AG20443 (cell line): ENCODE data around the gene JUN.

ENCODE experiments used
- DNase-seq: peaks from one replicate; pipeline ENCODE4 v3.0.0; 2012; ENCODE audit warnings: low spot score, mixed read lengths

Gene JUN

DNA sequence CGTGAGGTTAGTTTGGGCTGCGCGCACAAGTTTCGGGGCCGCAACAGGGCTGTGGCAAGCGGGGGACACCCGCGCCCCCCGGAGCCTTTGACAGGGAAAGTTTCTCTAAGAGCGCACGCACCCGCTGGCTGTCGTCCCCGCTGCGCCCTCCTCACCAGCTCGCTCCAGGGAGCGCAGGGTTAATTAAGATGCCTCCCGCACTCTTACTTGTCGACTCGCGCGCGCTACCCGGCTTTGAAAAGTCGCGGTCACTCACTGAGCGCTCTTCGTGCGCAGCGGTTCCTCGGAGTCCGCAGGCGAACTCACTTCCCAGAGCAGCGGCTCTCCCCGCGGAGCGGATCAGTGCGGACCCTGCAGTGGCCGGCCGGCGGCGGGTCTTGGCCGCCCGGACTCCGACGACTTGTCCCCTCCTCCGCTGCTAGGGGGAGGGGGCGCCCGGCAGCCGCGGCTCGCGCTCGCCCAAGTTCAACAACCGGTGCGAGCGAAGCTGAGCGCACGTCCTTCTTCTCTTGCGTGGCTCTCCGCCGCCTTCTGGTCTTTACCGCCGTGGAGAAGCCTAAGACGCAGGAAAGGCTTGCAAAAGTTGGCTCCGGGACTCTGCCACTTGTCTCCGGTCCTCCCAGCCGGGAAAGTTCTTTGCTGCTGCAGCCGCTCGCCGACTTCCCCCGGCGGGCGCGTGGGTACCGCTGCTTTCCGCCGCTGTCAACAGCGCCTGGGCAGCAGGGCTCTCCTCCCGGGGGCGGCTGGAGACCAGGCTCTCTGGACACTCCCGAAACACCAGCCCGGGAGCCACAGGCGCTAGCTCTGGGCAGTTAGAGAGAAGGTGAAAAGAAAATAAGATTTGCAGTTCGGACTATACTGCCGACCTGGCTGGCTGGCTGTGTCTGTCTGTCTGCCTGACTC is 506 bp downstream of the JUN start:
- DNase-seq, result peak; percentile 22

DNA sequence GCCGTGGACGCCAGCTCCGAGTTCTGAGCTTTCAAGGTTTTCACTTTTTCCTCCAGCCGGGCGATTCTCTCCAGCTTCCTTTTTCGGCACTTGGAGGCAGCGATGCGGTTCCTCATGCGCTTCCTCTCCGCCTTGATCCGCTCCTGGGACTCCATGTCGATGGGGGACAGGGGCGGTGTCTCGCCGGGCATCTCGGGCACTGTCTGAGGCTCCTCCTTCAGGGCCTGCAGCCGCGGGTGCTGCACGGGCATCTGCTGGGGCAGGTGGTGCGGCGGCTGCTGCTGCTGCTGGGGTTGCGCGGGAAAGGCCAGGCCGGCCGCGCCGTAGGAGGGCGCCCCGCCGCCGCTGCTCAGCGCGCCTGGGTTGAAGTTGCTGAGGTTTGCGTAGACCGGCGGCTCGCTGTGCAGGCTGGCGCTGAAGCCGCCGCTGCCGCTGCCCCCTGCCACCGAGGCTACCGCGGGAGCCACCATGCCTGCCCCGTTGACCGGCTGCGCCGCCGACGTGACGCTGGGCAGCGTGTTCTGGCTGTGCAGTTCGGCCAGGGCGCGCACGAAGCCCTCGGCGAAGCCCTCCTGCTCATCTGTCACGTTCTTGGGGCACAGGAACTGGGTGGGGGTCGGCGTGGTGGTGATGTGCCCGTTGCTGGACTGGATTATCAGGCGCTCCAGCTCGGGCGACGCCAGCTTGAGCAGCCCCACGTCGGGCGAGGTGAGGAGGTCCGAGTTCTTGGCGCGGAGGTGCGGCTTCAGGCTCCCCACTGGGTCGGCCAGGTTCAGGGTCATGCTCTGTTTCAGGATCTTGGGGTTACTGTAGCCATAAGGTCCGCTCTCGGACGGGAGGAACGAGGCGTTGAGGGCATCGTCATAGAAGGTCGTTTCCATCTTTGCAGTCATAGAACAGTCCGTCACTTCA is 1.4 kb downstream of the JUN start:
- DNase-seq, result peak; percentile 20

GRCh38 chr1:58781541-58782177 is 2.2 kb downstream of the JUN start:
- peak; percentile 61 for DNase-seq

GRCh38 chr1:58780836-58781452 is 2.9 kb downstream of the JUN start:
- no peak for DNase-seq

DNA sequence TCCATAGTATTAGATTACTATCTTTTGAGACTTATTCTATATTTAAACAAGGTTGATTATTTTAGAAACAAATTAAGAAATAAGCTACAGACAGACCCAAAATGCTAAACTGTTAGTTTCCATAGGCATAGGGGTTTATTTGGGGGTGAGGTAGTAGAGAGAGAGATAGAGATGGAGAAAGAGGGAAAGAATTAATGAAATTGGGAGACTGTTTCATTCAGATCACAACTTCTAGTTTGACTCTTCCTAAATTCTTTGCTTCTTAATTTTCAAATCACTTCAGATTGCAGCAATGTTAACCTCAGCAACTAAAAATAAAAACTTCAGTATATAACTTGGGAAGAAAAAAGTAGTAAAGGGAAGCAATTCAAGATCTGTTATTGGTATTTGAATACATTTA is 3.4 kb downstream of the JUN start:
- DNase-seq, result no peak

DNA sequence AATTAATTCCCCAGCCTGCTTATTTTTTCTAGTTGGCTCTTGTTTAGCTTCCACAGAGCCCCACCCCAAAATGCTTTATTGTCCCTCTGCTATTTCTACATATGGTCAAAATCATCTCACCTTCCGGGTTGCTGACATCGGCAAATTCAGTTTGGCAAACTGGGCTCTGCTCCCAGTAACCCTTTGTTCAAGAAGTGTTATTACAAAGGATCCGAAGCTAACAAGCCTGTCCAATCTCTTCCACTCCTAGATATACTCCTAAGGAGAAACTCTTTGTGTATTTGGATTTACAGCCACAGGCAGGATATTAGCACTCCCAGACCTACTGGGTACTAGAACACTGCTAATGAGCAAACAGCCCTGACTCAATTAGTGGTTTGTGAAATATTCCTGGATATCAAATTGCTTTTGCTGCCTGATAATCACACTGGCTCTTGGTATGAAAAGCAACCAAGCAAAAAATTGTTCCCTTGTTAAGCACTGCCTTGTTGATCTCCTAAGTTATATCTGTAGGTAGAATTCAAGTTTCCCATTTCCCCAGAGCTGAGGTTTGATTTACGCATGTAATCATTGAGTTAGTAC is 4.0 kb downstream of the JUN start:
- peak; percentile 41 for DNase-seq

DNA sequence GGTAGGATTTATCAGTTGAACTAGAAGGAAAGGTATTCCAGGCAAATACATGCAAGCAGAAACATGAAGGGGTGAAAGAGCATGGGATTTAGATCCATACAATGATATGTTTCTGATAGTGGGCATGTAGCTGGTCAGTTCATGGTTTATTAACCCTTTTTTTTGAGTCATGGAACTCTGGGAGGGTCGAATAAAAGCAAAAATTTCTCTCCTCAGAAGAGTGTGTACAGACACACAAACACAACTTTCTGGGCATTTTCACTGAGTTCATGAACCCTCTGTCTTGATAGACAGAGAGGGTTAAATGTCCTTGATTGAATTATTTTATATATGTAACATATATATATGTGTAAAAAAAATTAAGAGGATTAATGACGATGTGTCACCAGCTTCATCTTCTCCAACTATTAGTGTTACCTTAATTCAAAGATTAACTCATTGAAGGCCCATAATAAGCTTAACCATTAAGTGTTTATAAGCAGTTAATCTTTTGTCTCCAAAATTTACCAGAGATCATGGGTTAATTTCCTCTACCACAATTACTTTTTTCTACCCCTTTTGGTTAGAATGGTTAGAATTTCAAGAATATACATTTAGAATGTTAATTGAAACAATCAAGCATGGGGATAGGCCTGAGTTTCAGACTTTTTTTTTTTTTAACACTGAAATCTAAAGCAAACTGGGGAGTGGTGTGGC is 4.6 kb downstream of the JUN start:
- DNase-seq, result no peak

DNA sequence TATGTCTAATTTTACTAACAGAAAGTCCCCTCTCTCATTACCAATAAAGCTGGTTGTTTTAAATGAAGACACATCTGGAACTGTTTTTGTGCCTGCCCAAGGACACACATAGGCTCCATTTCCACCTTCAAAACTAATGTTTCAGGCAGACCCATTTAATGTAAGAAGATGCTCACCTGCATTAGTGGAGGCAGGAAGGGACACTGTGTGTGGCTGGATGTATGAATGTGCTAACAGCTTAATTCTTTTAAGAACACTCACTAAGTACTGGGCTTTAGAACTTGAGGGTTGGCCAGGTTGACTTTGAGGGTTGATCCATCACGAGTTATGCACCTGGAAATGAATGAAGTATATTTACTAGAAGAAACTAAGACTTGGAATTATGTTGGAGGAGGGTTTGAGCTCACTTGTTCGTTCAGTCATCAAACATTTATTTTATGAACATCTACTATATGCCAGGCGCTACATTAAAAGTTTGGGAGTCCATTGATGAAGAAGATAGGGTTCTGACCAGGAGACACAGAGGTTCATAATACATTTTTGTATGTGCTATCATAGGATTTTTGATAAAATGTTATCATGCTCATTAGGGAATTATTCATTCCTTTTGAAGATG is 5.4 kb downstream of the JUN start:
- no peak for DNase-seq

DNA sequence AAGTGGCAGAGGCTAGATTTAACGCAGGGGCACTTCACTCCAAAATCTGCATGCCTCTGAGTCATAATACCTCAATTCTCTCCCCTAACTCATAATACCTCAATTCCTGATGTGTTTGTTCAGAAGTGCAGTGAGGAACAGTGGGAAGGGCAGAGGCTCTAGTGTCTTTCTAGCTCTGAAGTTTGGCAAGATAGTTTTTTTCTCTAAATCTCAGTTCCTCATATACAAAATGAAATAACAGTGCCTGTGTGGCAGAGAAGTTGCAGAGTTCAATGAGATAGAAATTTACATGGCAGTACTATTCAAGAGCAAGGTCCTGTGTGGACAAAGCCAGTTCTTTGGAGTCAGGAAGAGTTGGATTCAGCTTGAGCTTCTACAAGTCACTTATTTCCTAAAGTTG is 9.8 kb downstream of the JUN start:
- DNase-seq, result no peak

GRCh38 chr1:58773406-58773840 is 10.4 kb downstream of the JUN start:
- DNase-seq, result peak; percentile 28

GRCh38 chr1:58769809-58770320 is 14.0 kb downstream of the JUN start:
- DNase-seq, result no peak

- DNase-seq, result peak; percentile 74
Observed at GRCh38 chr1:58768971-58769808, 14.7 kb downstream of the JUN start.

DNA sequence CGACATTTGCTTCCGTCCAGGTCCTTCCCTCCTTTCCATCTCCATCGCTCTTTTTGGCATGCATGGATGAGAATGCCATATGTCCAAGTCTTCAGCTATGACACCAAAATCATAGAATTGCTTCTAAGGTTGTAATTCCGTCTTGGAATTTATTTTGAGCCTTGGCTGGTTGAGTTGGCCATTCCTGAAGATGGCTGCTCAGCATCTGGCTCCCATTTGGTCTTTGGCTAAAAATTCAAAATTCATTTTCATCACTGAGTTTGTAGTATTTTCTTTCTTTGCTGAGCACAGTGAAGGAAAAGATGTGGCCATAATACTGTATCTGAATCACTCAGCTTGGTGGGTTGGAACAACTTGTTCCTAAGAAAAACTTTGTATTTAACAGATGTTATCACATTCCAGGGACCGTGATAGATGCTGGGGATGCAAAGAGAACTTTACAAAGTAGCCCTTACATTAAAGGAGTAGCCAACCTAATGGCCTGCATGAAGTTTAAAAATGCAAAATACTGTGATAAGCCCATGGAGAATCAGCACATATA is 15.6 kb downstream of the JUN start:
- DNase-seq, result no peak

DNA sequence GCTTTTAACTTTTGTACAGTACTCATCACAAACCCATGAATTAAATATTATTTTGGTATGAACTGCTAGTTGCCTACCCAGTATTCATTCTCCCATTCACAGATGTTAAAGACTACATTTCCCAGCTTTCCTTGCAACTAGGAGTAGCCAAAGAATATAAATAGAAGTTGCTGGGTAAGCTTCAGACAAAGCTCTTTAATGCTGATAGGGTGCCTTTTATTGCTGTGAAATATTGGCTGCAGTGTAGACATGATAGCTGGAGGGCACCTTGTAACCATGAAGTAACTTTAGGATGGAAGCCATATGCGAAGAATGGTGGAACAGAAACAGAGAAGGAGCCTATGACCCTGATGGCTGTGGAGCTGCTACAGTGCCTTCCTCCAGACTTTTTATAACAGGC is 16.7 kb downstream of the JUN start:
- DNase-seq, result no peak

DNA sequence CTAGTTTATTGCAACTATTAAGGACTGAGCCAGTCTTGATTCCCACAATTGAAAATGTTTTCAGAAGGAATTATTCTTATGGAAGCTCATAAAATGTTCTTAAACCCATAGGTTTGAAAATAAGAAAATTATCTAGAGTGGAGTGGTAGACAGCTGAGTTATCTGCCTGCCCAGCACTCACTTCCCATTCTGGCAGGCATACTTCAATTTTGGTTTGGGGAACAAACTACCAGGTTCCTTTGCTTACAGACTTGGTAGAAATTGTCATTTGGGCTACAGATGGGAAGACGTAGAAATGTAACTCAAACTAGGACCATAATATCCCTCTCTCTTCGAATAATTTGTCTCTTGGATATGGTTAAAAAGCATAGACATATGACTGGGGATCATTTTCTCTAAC is 18.4 kb downstream of the JUN start:
- no peak for DNase-seq

DNA sequence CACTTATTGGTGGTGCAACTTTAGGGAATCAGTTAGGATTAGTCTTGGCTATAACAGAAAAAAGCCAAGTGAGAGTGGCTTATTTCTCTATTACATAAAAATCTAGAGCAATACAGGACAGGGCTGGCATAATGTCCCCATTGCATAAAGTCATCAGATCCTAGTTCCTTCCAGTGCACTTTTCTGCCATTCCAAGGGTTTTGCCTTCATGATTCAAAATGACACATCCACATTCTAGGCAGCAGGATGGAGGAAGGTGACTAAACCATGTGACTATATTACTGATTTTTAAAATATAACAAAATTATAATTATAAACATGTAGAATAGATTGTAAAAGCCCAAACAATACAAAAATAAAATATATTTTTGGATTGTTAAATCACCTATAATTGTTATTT is 18.8 kb downstream of the JUN start:
- no peak for DNase-seq

DNA sequence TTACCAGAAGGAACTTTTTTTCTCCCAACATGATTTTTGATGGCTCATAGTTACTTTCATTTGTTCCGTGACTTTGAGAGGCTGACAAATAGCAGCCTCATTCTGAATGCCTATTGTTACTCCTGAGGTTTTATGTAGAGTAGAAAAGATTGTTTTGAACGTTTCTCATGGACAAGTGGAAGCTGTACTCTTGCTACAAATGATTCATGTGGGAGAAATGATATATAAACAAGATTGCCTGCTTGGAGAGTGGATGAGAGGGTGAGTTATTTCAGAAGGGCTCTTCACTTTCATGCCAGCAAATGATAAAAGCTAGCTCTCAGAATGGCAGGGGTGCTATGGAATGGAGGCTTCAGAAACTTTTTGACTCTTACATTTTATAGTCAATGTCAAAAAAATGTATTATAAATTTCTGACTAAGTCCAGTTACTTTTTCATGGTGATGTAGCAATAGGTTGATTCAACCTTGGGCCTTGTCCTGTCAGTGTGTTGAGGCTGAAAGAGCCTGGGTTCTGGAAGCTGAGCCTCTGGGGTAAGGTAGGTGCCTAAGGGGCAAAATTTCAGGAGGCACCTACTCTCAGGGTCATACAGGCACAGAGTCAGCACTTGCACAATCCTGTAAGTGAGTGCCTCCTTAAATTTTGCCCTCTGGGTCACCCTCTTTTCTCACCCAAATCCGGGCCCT is 19.4 kb downstream of the JUN start:
- DNase-seq, result peak; percentile 52

DNA sequence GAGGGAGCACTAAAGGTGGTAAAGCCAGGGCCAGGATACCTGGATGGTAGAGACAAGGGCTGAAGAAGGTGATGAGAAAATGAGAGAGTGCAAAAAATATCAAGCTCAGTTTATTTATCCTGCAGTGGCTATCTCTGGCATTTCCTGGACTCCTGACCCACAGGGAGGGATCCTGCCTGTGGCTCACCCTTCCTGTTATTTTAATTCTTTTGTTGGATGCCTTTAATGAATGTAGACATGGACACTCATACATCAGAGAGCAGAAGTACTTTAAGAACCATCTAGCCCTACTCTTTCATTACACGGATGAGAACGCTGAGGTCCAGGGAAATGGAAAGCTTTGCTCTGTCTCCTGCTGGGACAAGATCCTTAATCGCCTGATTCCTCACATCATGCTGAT is 20.6 kb downstream of the JUN start:
- peak; percentile 58 for DNase-seq
